KMS-11 (cell line): Measurements from ENCODE around the gene SH3YL1.
"Not testable (repeated sequence)": the region's sequence is repeated elsewhere in the genome, so short reads cannot be mapped to it uniquely, and the experiment has no call there.

Source experiments
- H2AFZ ChIP-seq: fragments of 200-600 bp; sonication (generic); 2 replicates; pipeline ENCODE4 v1.6.1; 2016; ENCODE audit warnings: antibody characterized with exemption, mixed run types, low read depth
- H3K27ac ChIP-seq: fragments of 200-600 bp; sonication (generic); 2 replicates; pipeline ENCODE4 v1.6.1; 2016; ENCODE audit warnings: mild to moderate bottlenecking, mixed run types
- H3K27me3 ChIP-seq: fragments of 200-600 bp; sonication (generic); 2 replicates; pipeline ENCODE4 v1.6.1; 2017; ENCODE audit warnings: mild to moderate bottlenecking, low read depth, mixed run types, moderate library complexity; ENCODE audit not compliant: insufficient read depth
- H3K36me3 ChIP-seq: fragments of 200-600 bp; sonication (generic); 2 replicates; pipeline ENCODE4 v1.6.1; 2017; ENCODE audit warnings: mild to moderate bottlenecking, mixed run types; ENCODE audit not compliant: insufficient read depth
- H3K4me1 ChIP-seq: fragments of 200-600 bp; sonication (generic); 2 replicates; pipeline ENCODE4 v1.6.1; 2016; ENCODE audit warnings: mild to moderate bottlenecking, low read depth, mixed run types; ENCODE audit not compliant: poor library complexity, severe bottlenecking
- H3K4me2 ChIP-seq: fragments of 200-600 bp; sonication (generic); 2 replicates; pipeline ENCODE4 v1.7.0; 2016; ENCODE audit warnings: mild to moderate bottlenecking, mixed run types
- H3K4me3 ChIP-seq: fragments of 200-600 bp; sonication (generic); IDR thresholded peaks from 2 replicates; pipeline ENCODE4 v1.6.1; 2017; ENCODE audit warnings: low read depth, low read length, mixed read lengths; ENCODE audit not compliant: insufficient read depth
- H3K79me2 ChIP-seq: fragments of 200-600 bp; sonication (generic); 2 replicates; pipeline ENCODE4 v1.6.1; 2016; ENCODE audit warnings: low read depth, mixed run types; ENCODE audit not compliant: insufficient read depth
- H3K9ac ChIP-seq: fragments of 200-600 bp; sonication (generic); 2 replicates; pipeline ENCODE4 v1.6.1; 2016; ENCODE audit warnings: mild to moderate bottlenecking, mixed run types
- H4K20me1 ChIP-seq: fragments of 200-600 bp; sonication (generic); 2 replicates; pipeline ENCODE4 v1.6.1; 2016; ENCODE audit warnings: mild to moderate bottlenecking, mixed run types; ENCODE audit not compliant: insufficient read depth
- CTCF ChIP-seq: fragments of 200-600 bp; sonication (generic); conservative IDR thresholded peaks from 2 replicates; pipeline ENCODE4 v1.6.1; 2017; ENCODE audit warnings: low read depth, mild to moderate bottlenecking, antibody characterized with exemption, low read length, moderate library complexity, mixed read lengths

Gene SH3YL1

GRCh38 chr2:175880-176820 is 87.7 kb downstream of the SH3YL1 start:
- Histone ChIP-seq H3K79me2 (no peaks in the 10 kb centered on the region), H3K27me3 (no peaks in the 10 kb centered on the region), H2AFZ (no peak overlapping the region), H4K20me1 (no peaks in the 10 kb centered on the region), H3K4me3 (no peak overlapping the region), H3K27ac (no peak overlapping the region), H3K4me2 (no peak overlapping the region), H3K9ac (no peak overlapping the region), H3K4me1 (no peaks in the 10 kb centered on the region), H3K36me3 (no peaks in the 10 kb centered on the region)
- no peak for TF ChIP-seq CTCF

DNA sequence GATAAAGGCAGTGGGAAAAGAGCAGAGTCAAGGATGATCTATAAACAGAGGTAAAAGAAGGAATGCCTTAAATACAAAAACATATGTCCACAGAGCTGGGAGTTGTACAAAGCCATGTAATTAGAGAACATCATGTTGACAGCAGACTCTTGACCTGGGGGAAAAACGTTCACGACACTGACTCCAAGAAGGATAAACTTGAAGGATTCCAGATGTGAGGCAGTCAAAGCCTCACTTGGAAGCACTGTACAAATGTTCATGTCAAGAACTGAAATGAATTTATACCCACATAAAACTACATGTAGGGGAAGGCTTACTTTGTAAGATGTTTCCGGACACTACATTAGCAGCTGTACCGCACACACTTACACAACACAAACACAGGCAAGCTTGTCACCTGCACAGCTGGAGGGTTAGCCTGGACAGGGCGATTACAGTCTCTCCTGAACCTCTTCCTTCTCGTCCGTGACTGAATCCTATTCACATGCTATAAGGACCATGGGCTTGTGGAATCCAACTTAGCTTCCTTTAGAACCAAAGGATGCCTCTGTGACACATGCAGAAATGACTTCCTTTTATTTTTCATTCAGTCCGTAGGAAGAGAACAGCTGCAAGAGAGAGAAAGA is 88.6 kb downstream of the SH3YL1 start:
- no peaks in the 10 kb centered on the region for H3K79me2 ChIP-seq
- no peak for TF ChIP-seq CTCF
- H2AFZ ChIP-seq = no peak overlapping the region
- no peaks in the 10 kb centered on the region for H3K4me1 ChIP-seq
- no peaks in the 10 kb centered on the region for H3K27me3 ChIP-seq
- H4K20me1 ChIP-seq = no peaks in the 10 kb centered on the region
- no peak overlapping the region for H3K4me3 ChIP-seq
- H3K36me3 ChIP-seq = no peaks in the 10 kb centered on the region
- no peak overlapping the region for H3K27ac ChIP-seq
- no peak overlapping the region for H3K9ac ChIP-seq
- no peak overlapping the region for H3K4me2 ChIP-seq

DNA sequence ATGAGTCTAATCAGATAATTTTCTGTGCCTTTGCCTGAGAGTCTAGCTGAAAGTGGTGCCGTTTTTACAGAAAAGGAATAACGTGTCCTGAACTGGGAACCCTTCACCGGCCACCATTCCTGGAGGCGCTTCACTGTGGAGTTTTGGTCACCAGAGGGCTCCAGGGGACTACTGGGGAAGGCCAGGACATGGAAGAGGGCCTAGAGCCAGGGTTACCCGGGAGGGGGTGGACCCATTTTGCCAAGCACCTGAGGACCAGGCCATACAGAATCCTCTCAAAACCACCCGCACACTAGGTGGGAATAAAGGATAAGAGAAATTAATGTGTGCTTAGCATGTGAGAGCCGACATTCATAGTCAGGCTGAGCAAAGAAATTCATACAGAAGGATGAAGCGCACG is 91.7 kb downstream of the SH3YL1 start:
- not testable (repeated sequence) for H2AFZ ChIP-seq, H3K79me2 ChIP-seq, H3K4me1 ChIP-seq, H4K20me1 ChIP-seq, H3K4me3 ChIP-seq, H3K9ac ChIP-seq, H3K4me2 ChIP-seq, H3K27ac ChIP-seq, H3K36me3 ChIP-seq, H3K27me3 ChIP-seq

GRCh38 chr2:169741-170140 is 94.1 kb downstream of the SH3YL1 start:
- no peak overlapping the region for H2AFZ ChIP-seq
- no peaks in the 10 kb centered on the region for H3K36me3 ChIP-seq
- TF ChIP-seq CTCF = no peak

More at GRCh38 chr2:169741-170140, 94.1 kb downstream of the SH3YL1 start:
- no peak overlapping the region for H3K4me3 ChIP-seq
- no peaks in the 10 kb centered on the region for H3K79me2 ChIP-seq
- H3K9ac ChIP-seq = no peak overlapping the region
- no peak overlapping the region for H3K4me2 ChIP-seq
- H4K20me1 ChIP-seq = no peaks in the 10 kb centered on the region
- H3K27me3 ChIP-seq = no peaks in the 10 kb centered on the region
- H3K27ac ChIP-seq = no peak overlapping the region
- H3K4me1 ChIP-seq = no peaks in the 10 kb centered on the region
